ENCODE results near the gene SCFD2. TPM values are rescaled to one million over a fixed set of nuclear protein-coding genes. Genes with fewer than 3 reads are reported as not detected.

The SCFD2 gene
- total and polyA plus RNA-seq, 10 of the 15 experiments (the other 5 are each of a cell fraction or from before 2014, with no cell fraction given), result 4.8 to 37.6 (median 24.9) TPM

GRCh38 chr4:52919461-52919860, 446.4 kb downstream of the SCFD2 start:
- no peak for FAIRE-seq
- ChIA-PET RAD21 (ENCODE audit: unreplicated experiment) (no interaction called here), CTCF (interaction anchor here (1.1 to 1.2 kb wide), 3 partner anchors 9 to 64 kb away, joined by 3 read pairs; no protein-coding TSS in a partner anchor), POLR2A (no interaction called here), SMC1A (ENCODE audit: uncharacterized antibody, unreplicated experiment) (no interaction called here)
- Histone ChIP-seq H3K27ac (ENCODE audit: control insufficient read depth, insufficient read depth) (no peak overlapping the region), H3K4me2 (ENCODE audit: control insufficient read depth, insufficient read depth) (no peak overlapping the region), H4K20me1 (ENCODE audit: control insufficient read depth, insufficient read depth) (no peaks in the 10 kb centered on the region), H3K79me2 (ENCODE audit: control insufficient read depth, insufficient read depth, low read length) (no peaks in the 10 kb centered on the region), H3K9me3 (replicated peaks; ENCODE audit: control insufficient read depth, insufficient read depth, low read length) (no peaks in the 10 kb centered on the region), H3K4me3 (no peak overlapping the region), H3K36me3 (ENCODE audit: control insufficient read depth in 2 of 2, insufficient read depth in 2 of 2, low read length in 1 of 2) (no peaks in the 10 kb centered on the region), H3K9ac (ENCODE audit: control insufficient read depth, insufficient read depth, low read length) (no peak overlapping the region), H3K27me3 (replicated peaks in 1 of 2; ENCODE audit: control insufficient read depth in 2 of 2, insufficient read depth in 2 of 2, low read length in 1 of 2) (no peaks in the 10 kb centered on the region), H2AFZ (ENCODE audit: control insufficient read depth, low read depth, low read length) (no peak overlapping the region), H3K4me1 (ENCODE audit: control insufficient read depth, insufficient read depth, low read length) (no peaks in the 10 kb centered on the region)
- no TSS peak for BruUV-seq (replicated peaks)
- no peak for DNase-seq (ENCODE audit: low read depth, low spot score)
- TF ChIP-seq, protein P1, sequence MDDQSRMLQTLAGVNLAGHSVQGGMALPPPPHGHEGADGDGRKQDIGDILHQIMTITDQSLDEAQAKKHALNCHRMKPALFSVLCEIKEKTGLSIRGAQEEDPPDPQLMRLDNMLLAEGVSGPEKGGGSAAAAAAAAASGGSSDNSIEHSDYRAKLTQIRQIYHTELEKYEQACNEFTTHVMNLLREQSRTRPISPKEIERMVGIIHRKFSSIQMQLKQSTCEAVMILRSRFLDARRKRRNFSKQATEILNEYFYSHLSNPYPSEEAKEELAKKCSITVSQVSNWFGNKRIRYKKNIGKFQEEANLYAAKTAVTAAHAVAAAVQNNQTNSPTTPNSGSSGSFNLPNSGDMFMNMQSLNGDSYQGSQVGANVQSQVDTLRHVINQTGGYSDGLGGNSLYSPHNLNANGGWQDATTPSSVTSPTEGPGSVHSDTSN (IDR thresholded peaks at IDR 0.05; ENCODE audit: insufficient replicate concordance, low read depth, low read length), result no peak
- TF ChIP-seq NR2C1 (IDR thresholded peaks at IDR 0.05), result no peak
- no peak for TF ChIP-seq CREM (IDR thresholded peaks at IDR 0.05; ENCODE audit: low read depth)
- TF ChIP-seq ZNF24 (IDR thresholded peaks at IDR 0.05), result no peak
- no peak for TF ChIP-seq FOXK2 (IDR thresholded peaks at IDR 0.05)
- in situ Hi-C loops (cut with MboI) (no loop called here), intact Hi-C loops (cut with micrococcal nuclease; ENCODE audit: unreplicated experiment) (no loop called here)
- ATAC-seq, result no peak
- 100% methylated on average over 2 of the region's 2 CpGs for WGBS (ENCODE audit: insufficient coverage, insufficient replicate concordance, low lambda C conversion rate, missing lambda C conversion rate)

DNA sequence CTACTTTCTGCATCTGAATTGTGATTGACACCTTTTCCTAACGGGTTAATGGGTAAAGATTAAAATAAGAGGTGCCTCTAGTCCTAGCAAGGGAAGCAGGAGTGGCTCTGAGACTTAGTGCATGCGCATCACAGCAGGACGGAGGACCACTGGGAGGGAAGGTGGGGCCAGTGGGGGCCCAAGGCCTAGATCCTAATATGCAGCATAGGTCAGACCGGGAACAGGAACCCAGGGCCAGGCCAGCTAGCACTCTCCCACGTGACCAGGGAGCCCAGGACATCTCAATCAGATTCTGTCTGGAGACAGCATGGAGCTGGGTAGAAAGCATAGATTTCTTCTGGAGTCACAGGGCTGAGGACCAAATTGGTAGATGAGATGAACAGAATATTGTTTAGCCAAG, 448.0 kb downstream of the SCFD2 start:
- ChIA-PET SMC1A (ENCODE audit: uncharacterized antibody, unreplicated experiment) (no interaction called here), RAD21 (ENCODE audit: unreplicated experiment) (no interaction called here), CTCF (interaction anchor here (2.0 kb wide), 1 partner anchor 10 kb away, joined by 4 read pairs; no protein-coding TSS in a partner anchor), POLR2A (no interaction called here)
- 83% methylated on average over 5 of the region's 5 CpGs for WGBS (ENCODE audit: insufficient coverage, insufficient replicate concordance, low lambda C conversion rate, missing lambda C conversion rate)
- no TSS peak for BruUV-seq (replicated peaks)
- H3K4me2 ChIP-seq (ENCODE audit: control insufficient read depth, insufficient read depth), result no peak overlapping the region
- no peaks in the 10 kb centered on the region for H3K9me3 ChIP-seq (replicated peaks; ENCODE audit: control insufficient read depth, insufficient read depth, low read length)
- DNase-seq (ENCODE audit: low read depth, low spot score) (no peak), FAIRE-seq (no peak), ATAC-seq (no peak)
- intact Hi-C loops (cut with micrococcal nuclease; ENCODE audit: unreplicated experiment) (no loop called here), in situ Hi-C loops (cut with MboI) (no loop called here)
- H2AFZ ChIP-seq (ENCODE audit: control insufficient read depth, low read depth, low read length), result no peak overlapping the region
- no peaks in the 10 kb centered on the region for H3K79me2 ChIP-seq (ENCODE audit: control insufficient read depth, insufficient read depth, low read length)
- H3K4me3 ChIP-seq, result no peak overlapping the region
- H3K9ac ChIP-seq (ENCODE audit: control insufficient read depth, insufficient read depth, low read length), result no peak overlapping the region
- no peaks in the 10 kb centered on the region for H3K4me1 ChIP-seq (ENCODE audit: control insufficient read depth, insufficient read depth, low read length)
- no peaks in the 10 kb centered on the region for H3K36me3 ChIP-seq (ENCODE audit: control insufficient read depth in 2 of 2, insufficient read depth in 2 of 2, low read length in 1 of 2)
- H3K27ac ChIP-seq (ENCODE audit: control insufficient read depth, insufficient read depth), result no peak overlapping the region
- no peaks in the 10 kb centered on the region for H4K20me1 ChIP-seq (ENCODE audit: control insufficient read depth, insufficient read depth)
- H3K27me3 ChIP-seq (replicated peaks in 1 of 2; ENCODE audit: control insufficient read depth in 2 of 2, insufficient read depth in 2 of 2, low read length in 1 of 2), result no peaks in the 10 kb centered on the region
- TF ChIP-seq POLR2AphosphoS2 (IDR thresholded peaks at IDR 0.05; ENCODE audit: low read depth, low read length) (no peak), ZBTB33 (IDR thresholded peaks at IDR 0.05) (no peak), PAX8 (IDR thresholded peaks at IDR 0.05) (no peak), ASH2L (IDR thresholded peaks at IDR 0.05; ENCODE audit: borderline replicate concordance, low read depth) (no peak), CHD4 (IDR thresholded peaks at IDR 0.05) (no peak), FOXM1 (IDR thresholded peaks at IDR 0.05; ENCODE audit: low read depth, low read length) (no peak), RELA (IDR thresholded peaks at IDR 0.05; ENCODE audit: borderline replicate concordance, partially characterized antibody) (no peak), RELB (IDR thresholded peaks at IDR 0.05; ENCODE audit: low read depth) (no peak), RFX5 (IDR thresholded peaks at IDR 0.05; ENCODE audit: low read depth, low read length) (no peak)
